Measurements from ENCODE around the gene PSME3.
A peak's percentile ranks its signal among the peaks of the same experiment; 100 is the strongest.

The PSME3 gene

DNA sequence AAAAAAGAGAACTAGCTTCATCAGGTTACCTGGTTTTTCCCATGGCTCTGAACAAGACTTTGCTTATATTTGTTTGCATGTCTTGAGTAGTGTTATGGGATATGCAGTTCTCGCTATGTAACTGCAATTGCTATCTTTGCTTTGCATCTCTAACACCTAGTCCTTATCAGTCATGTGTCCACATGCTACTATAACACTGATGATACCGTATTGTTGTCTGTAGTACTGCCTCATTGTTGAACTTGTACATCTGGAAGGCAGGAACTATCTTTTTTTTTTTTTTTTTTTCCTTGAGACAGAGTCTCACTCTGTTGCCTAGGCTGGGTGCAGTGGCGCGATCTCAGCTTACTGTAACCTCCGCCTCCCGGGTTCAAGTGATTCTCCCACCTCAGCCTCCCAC lies 2.5 kb downstream of the PSME3 start:
- TF ChIP-seq ZBTB7A (IDR thresholded peaks at IDR 0.05; ENCODE audit: low read depth) (no peak), EP300 (IDR thresholded peaks at IDR 0.05; ENCODE audit: borderline replicate concordance) (no peak), CEBPB (IDR thresholded peaks at IDR 0.05) (no peak), TCF12 (IDR thresholded peaks at IDR 0.05; ENCODE audit: low read depth) (no peak), TAF1 (IDR thresholded peaks at IDR 0.05; ENCODE audit: low read depth) (no peak), YY1 (IDR thresholded peaks at IDR 0.05; ENCODE audit: low read depth) (no peak), TEAD4 (IDR thresholded peaks at IDR 0.05) (no peak), EGR1 (IDR thresholded peaks at IDR 0.05) (no peak), NFIC (IDR thresholded peaks at IDR 0.05) (no peak), CREB1 (IDR thresholded peaks at IDR 0.05; ENCODE audit: low read depth) (no peak), RAD21 (IDR thresholded peaks at IDR 0.05; ENCODE audit: low read depth) (no peak), FOXM1 (IDR thresholded peaks at IDR 0.05; ENCODE audit: borderline replicate concordance, low read depth) (no peak)
- TF ChIP-seq, protein P1, sequence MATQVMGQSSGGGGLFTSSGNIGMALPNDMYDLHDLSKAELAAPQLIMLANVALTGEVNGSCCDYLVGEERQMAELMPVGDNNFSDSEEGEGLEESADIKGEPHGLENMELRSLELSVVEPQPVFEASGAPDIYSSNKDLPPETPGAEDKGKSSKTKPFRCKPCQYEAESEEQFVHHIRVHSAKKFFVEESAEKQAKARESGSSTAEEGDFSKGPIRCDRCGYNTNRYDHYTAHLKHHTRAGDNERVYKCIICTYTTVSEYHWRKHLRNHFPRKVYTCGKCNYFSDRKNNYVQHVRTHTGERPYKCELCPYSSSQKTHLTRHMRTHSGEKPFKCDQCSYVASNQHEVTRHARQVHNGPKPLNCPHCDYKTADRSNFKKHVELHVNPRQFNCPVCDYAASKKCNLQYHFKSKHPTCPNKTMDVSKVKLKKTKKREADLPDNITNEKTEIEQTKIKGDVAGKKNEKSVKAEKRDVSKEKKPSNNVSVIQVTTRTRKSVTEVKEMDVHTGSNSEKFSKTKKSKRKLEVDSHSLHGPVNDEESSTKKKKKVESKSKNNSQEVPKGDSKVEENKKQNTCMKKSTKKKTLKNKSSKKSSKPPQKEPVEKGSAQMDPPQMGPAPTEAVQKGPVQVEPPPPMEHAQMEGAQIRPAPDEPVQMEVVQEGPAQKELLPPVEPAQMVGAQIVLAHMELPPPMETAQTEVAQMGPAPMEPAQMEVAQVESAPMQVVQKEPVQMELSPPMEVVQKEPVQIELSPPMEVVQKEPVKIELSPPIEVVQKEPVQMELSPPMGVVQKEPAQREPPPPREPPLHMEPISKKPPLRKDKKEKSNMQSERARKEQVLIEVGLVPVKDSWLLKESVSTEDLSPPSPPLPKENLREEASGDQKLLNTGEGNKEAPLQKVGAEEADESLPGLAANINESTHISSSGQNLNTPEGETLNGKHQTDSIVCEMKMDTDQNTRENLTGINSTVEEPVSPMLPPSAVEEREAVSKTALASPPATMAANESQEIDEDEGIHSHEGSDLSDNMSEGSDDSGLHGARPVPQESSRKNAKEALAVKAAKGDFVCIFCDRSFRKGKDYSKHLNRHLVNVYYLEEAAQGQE (IDR thresholded peaks at IDR 0.05; ENCODE audit: low read depth): no peak
- TF ChIP-seq, protein P2, sequence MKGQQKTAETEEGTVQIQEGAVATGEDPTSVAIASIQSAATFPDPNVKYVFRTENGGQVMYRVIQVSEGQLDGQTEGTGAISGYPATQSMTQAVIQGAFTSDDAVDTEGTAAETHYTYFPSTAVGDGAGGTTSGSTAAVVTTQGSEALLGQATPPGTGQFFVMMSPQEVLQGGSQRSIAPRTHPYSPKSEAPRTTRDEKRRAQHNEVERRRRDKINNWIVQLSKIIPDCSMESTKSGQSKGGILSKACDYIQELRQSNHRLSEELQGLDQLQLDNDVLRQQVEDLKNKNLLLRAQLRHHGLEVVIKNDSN (IDR thresholded peaks at IDR 0.05): no peak
- TF ChIP-seq, protein P3, sequence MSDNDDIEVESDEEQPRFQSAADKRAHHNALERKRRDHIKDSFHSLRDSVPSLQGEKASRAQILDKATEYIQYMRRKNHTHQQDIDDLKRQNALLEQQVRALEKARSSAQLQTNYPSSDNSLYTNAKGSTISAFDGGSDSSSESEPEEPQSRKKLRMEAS (IDR thresholded peaks at IDR 0.05): no peak

DNA sequence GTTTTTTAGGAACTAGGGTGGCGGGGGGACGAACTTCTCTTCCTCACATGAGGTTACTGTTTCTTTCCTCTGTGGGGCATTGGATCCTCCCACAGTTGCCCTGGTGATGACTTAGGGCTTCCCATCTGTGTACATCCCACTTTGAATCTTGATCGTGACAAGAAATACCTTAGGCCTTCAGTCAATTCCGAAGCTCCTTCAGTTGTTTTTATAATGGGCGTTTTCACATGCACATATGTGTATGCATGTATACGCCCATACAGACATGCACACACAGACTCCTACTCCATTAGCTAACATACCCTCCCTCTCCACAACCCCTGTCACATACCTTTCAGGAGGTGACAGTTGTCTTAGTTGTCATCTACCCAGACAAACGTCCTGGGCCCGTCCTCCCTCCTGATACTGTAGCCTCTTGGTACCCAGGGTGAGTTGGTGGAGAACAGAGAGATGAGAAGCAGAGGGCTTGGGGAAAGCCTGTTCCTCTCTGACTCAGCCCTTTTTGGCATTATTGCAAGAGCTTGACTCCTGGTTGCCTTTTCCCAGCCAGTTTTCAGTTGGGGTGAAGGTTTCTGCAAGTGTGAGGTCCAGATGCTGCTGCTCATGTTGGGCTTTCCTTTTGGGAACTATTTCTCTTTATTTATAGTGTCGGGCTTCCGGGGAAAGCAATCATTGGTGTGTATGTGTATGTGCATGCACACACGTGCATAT lies 8.9 kb downstream of the PSME3 start:
- no peak for TF ChIP-seq CREB1 (IDR thresholded peaks at IDR 0.05; ENCODE audit: low read depth)
- no peak for TF ChIP-seq ZBTB7A (IDR thresholded peaks at IDR 0.05; ENCODE audit: low read depth)
- TF ChIP-seq EGR1 (IDR thresholded peaks at IDR 0.05): no peak
- no peak for TF ChIP-seq FOXM1 (IDR thresholded peaks at IDR 0.05; ENCODE audit: borderline replicate concordance, low read depth)
- no peak for TF ChIP-seq NFIC (IDR thresholded peaks at IDR 0.05)
- no peak for TF ChIP-seq RAD21 (IDR thresholded peaks at IDR 0.05; ENCODE audit: low read depth)

DNA sequence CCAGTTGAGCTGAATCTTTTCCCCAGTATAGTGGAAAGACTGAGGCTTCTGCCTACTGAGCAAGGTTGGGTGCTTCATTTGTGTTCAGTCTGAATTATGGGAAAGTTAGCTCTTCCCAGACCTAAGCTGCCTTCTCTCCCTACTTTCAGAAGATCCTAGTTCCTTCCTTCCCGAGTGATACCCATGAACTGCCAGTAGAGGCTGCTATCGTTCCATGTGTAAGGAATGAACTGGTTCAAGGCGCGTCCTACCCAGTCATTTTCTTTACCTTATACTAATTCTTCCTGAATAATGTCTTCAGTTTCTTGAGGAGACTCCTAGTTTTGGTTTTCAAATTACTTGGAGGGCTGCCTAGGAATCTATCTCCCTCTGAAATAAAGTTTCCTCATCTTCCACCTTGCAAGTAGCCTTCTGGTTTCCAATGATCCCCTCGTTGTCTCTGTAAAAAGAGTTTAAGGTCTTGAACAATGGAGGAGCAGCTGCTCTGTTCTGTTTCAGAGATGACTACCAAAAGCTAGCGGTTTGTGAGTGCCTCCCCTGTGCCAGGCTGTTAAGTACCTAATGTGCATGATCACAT lies 10.2 kb downstream of the PSME3 start:
- TF ChIP-seq TAF1 (IDR thresholded peaks at IDR 0.05; ENCODE audit: low read depth): no peak
- peak; percentile 78 for TF ChIP-seq RAD21 (IDR thresholded peaks at IDR 0.05; ENCODE audit: low read depth)

DNA sequence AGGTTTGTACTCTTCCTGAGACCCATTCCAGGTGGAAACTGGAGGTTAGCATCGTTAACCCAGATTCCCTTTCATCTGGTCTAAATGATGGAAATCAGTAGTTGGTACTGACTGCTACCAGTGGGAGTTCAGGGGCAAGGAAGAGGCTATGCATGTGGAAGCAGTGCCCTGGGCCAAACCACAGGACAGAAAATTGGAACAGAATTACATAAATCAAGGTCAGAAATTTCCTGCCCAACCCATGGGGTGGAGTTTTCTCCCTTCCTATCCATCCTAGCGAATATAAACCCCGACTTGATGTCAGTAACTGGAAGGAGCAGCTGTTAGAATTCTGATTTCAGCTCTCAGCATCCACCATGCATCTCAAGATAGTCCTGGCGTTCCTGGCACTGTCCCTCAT lies 11.1 kb downstream of the PSME3 start, which contains the start of gene AOC2:
TSS of gene AOC2 (plus strand) at position 310 of the 400 bp plus-strand sequence. CDS start at position 357, 47 bp downstream.
- TF ChIP-seq, protein P3 (IDR thresholded peaks at IDR 0.05): no peak
- TF ChIP-seq EP300 (IDR thresholded peaks at IDR 0.05; ENCODE audit: borderline replicate concordance) (no peak), FOXM1 (IDR thresholded peaks at IDR 0.05; ENCODE audit: borderline replicate concordance, low read depth) (no peak), TAF1 (IDR thresholded peaks at IDR 0.05; ENCODE audit: low read depth) (no peak), RAD21 (IDR thresholded peaks at IDR 0.05; ENCODE audit: low read depth) (no peak), CREB1 (IDR thresholded peaks at IDR 0.05; ENCODE audit: low read depth) (no peak), EGR1 (IDR thresholded peaks at IDR 0.05) (no peak), NFIC (IDR thresholded peaks at IDR 0.05) (no peak), TCF12 (IDR thresholded peaks at IDR 0.05; ENCODE audit: low read depth) (no peak), YY1 (IDR thresholded peaks at IDR 0.05; ENCODE audit: low read depth) (no peak)
- TF ChIP-seq, protein P1 (IDR thresholded peaks at IDR 0.05; ENCODE audit: low read depth): no peak
- TF ChIP-seq, protein P2 (IDR thresholded peaks at IDR 0.05): no peak

DNA sequence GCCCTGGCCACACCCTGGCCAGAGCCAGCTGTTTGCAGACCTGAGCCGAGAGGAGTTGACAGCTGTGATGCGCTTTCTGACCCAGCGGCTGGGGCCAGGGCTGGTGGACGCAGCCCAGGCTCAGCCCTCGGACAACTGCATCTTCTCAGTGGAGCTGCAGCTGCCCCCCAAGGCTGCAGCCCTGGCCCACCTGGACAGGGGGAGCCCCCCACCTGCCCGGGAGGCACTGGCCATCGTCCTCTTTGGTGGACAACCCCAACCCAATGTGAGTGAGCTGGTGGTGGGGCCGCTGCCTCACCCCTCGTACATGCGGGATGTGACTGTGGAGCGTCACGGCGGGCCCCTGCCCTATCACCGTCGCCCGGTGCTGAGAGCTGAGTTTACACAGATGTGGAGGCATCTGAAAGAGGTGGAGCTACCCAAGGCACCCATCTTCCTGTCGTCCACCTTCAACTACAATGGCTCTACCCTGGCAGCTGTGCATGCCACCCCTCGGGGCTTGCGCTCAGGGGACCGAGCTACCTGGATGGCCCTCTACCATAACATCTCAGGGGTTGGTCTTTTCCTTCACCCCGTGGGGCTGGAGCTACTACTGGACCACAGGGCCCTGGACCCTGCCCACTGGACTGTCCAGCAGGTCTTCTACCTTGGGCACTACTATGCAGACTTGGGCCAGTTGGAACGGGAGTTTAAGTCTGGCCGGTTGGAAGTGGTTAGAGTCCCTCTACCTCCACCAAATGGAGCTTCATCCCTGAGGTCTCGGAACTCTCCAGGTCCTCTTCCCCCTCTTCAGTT lies 11.8 kb downstream of the PSME3 start:
- TF ChIP-seq, protein P2 (IDR thresholded peaks at IDR 0.05): no peak
- TF ChIP-seq TEAD4 (IDR thresholded peaks at IDR 0.05) (no peak), EP300 (IDR thresholded peaks at IDR 0.05; ENCODE audit: borderline replicate concordance) (no peak), NFIC (IDR thresholded peaks at IDR 0.05) (no peak), FOXM1 (IDR thresholded peaks at IDR 0.05; ENCODE audit: borderline replicate concordance, low read depth) (no peak)
- TF ChIP-seq, protein P3 (IDR thresholded peaks at IDR 0.05): no peak
